Mammary epithelial cell (primary cell): ENCODE results near the gene MUS81.

Experiments used
- CTCF ChIP-seq, 2 donors: IDR thresholded peaks in 1 of 2; conservative IDR thresholded peaks in 1 of 2; 2 replicates each; pipeline ENCODE4 v1.5.1; 2011 to 2012; ENCODE audit warnings: inconsistent platforms in 2 of 2, low read length in 2 of 2, mild to moderate bottlenecking in 2 of 2, control low read depth in 1 of 2, low read depth in 1 of 2; ENCODE audit not compliant: insufficient read depth in 1 of 2; ENCODE audit errors: extremely low read depth in 1 of 2
- EZH2 ChIP-seq: IDR thresholded peaks from 2 replicates; pipeline ENCODE4 v1.6.1; 2012; ENCODE audit warnings: low read length, inconsistent platforms, borderline replicate concordance

GRCh38 chr11:65883786-65884715, 23.8 kb downstream of the MUS81 start:
- TF ChIP-seq CTCF (conservative IDR thresholded peaks at IDR 0.05 in 1 of 2, IDR thresholded peaks at IDR 0.05 in 1 of 2; ENCODE audit: extremely low read depth in 1 of 2, insufficient read depth in 1 of 2, low read depth in 1 of 2, low read length in 2 of 2) (no peak), EZH2 (no peak)
